Activated naive CD4-positive, alpha-beta T cell treated with anti-CD3 and anti-CD28 coated beads for 36 hours (primary cell): ENCODE data around the gene NCCRP1. TPM values are rescaled to one million over a fixed set of nuclear protein-coding genes. Genes with fewer than 3 reads are reported as not detected.
"Not testable (repeated sequence)": the region's sequence is repeated elsewhere in the genome, so short reads cannot be mapped to it uniquely, and the experiment has no call there.

Source experiments
- CTCF ChIA-PET: fragments of 350-600 bp; sonication (Branson Sonifier 250); formaldehyde crosslinking; loops from one replicate; lab custom pipeline; 2021; ENCODE audit warnings: antibody characterized with exemption; lab: Charles Lee
- DNase-seq: peaks from one replicate; pipeline ENCODE4 v3.0.0-alpha.2; 2020
- H3K27ac Mint-ChIP-seq: one replicate; pipeline ENCODE4 v1.8.0; 2021; ENCODE audit warnings: mild to moderate bottlenecking, mixed read lengths
- H3K27me3 Mint-ChIP-seq: one replicate; pipeline ENCODE4 v1.8.0; 2021; ENCODE audit warnings: low read depth, mixed read lengths
- H3K36me3 Mint-ChIP-seq: one replicate; pipeline ENCODE4 v1.8.0; 2021; ENCODE audit warnings: low read depth, mixed read lengths
- H3K4me1 Mint-ChIP-seq: one replicate; pipeline ENCODE4 v1.8.0; 2021; ENCODE audit warnings: low read depth, mixed read lengths
- H3K4me3 Mint-ChIP-seq: one replicate; pipeline ENCODE4 v1.8.0; 2021; ENCODE audit warnings: mild to moderate bottlenecking, moderate library complexity, mixed read lengths
- H3K9me3 Mint-ChIP-seq: one replicate; pipeline ENCODE4 v1.8.0; 2021; ENCODE audit warnings: mixed read lengths
- intact Hi-C: fragments of 100-400 bp; cut with micrococcal nuclease; formaldehyde crosslinking; loops from one replicate; pipeline ENCODE4 v1.15.1; 2023
- total RNA-seq, 2 experiments: library from RNA; stranded (reverse); gene quantifications; one replicate each; pipeline ENCODE4 v1.2.3, GENCODE V29; 2021

The NCCRP1 gene
- total RNA-seq, 2 experiments from 2014 or later: not detected

GRCh38 chr19:39230096-39230764 is 33.5 kb downstream of the NCCRP1 start:
- intact Hi-C loops: no loop called here
- no peaks in the 10 kb centered on the region for H3K4me1 Mint-ChIP-seq
- no peaks in the 10 kb centered on the region for H3K27me3 Mint-ChIP-seq
- no peak overlapping the region for H3K4me3 Mint-ChIP-seq
- DNase-seq: no peak
- no peaks in the 10 kb centered on the region for H3K9me3 Mint-ChIP-seq
- no peaks in the 10 kb centered on the region for H3K36me3 Mint-ChIP-seq
- CTCF ChIA-PET: no interaction called here
- no peak overlapping the region for H3K27ac Mint-ChIP-seq

GRCh38 chr19:39232708-39233107 is 35.9 kb downstream of the NCCRP1 start:
- CTCF ChIA-PET: no interaction called here
- Mint-ChIP-seq H3K27me3 (no peaks in the 10 kb centered on the region), H3K36me3 (no peaks in the 10 kb centered on the region), H3K4me1 (peaks cover 15% of the 10 kb centered on the region), H3K4me3 (no peak overlapping the region), H3K27ac (no peak overlapping the region), H3K9me3 (no peaks in the 10 kb centered on the region)
- DNase-seq: no peak
- intact Hi-C loops: no loop called here

GRCh38 chr19:39236527-39236926 is 39.8 kb downstream of the NCCRP1 start:
- Mint-ChIP-seq H3K36me3 (no peaks in the 10 kb centered on the region), H3K9me3 (no peaks in the 10 kb centered on the region), H3K27ac (no peak overlapping the region), H3K27me3 (no peaks in the 10 kb centered on the region), H3K4me1 (peaks cover 24% of the 10 kb centered on the region), H3K4me3 (no peak overlapping the region)
- intact Hi-C loops: no loop called here
- DNase-seq: peak; percentile 25
- CTCF ChIA-PET: no interaction called here

- peaks cover 24% of the 10 kb centered on the region for H3K4me1 Mint-ChIP-seq
- no peaks in the 10 kb centered on the region for H3K27me3 Mint-ChIP-seq
- peak overlapping the region; percentile 73 for H3K4me3 Mint-ChIP-seq
- intact Hi-C loops: no loop called here
- H3K27ac Mint-ChIP-seq: peak overlapping the region; percentile 79
- CTCF ChIA-PET: interaction anchor here (0.9 to 1.2 kb wide), 3 partner anchors 19 to 174 kb away, joined by 3 to 4 read pairs (median 3); no protein-coding TSS in a partner anchor
- no peaks in the 10 kb centered on the region for H3K36me3 Mint-ChIP-seq
- DNase-seq: peak; percentile 74
- H3K9me3 Mint-ChIP-seq: no peaks in the 10 kb centered on the region
These were observed 40.7 kb downstream of the NCCRP1 start for GRCh38 chr19:39237200-39238184.

- intact Hi-C loops: no loop called here
- Mint-ChIP-seq H3K9me3 (no peaks in the 10 kb centered on the region), H3K27ac (peak overlapping the region; percentile 79), H3K4me3 (peak overlapping the region; percentile 73), H3K36me3 (no peaks in the 10 kb centered on the region), H3K4me1 (peaks cover 24% of the 10 kb centered on the region), H3K27me3 (no peaks in the 10 kb centered on the region)
- DNase-seq: no peak
- CTCF ChIA-PET: interaction anchor here (0.6 to 1.2 kb wide), 4 partner anchors 20 to 276 kb away, joined by 3 to 6 read pairs (median 4); no protein-coding TSS in a partner anchor
These were observed 41.4 kb downstream of the NCCRP1 start for GRCh38 chr19:39238209-39238608.

GRCh38 chr19:39238944-39239343 is 42.2 kb downstream of the NCCRP1 start:
- intact Hi-C loops: no loop called here
- H3K27me3 Mint-ChIP-seq: no peaks in the 10 kb centered on the region
- no peak overlapping the region for H3K4me3 Mint-ChIP-seq
- CTCF ChIA-PET: interaction anchor here (0.6 kb wide), 1 partner anchor 117 kb away, joined by 3 read pairs; no protein-coding TSS in a partner anchor
- H3K4me1 Mint-ChIP-seq: peaks cover 24% of the 10 kb centered on the region
- no peak overlapping the region for H3K27ac Mint-ChIP-seq
- no peaks in the 10 kb centered on the region for H3K36me3 Mint-ChIP-seq
- no peak for DNase-seq
- no peaks in the 10 kb centered on the region for H3K9me3 Mint-ChIP-seq

GRCh38 chr19:39240421-39240820 is 43.7 kb downstream of the NCCRP1 start:
- Mint-ChIP-seq H3K36me3 (no peaks in the 10 kb centered on the region), H3K27me3 (no peaks in the 10 kb centered on the region), H3K4me3 (no peak overlapping the region), H3K4me1 (peaks cover 24% of the 10 kb centered on the region), H3K27ac (no peak overlapping the region), H3K9me3 (no peaks in the 10 kb centered on the region)
- CTCF ChIA-PET: no interaction called here
- no peak for DNase-seq
- intact Hi-C loops: no loop called here

GRCh38 chr19:39243741-39244140 is 47.0 kb downstream of the NCCRP1 start:
- H3K36me3 Mint-ChIP-seq, CTCF ChIA-PET, H3K9me3 Mint-ChIP-seq, H3K27me3 Mint-ChIP-seq, H3K4me3 Mint-ChIP-seq, H3K27ac Mint-ChIP-seq, intact Hi-C loops, DNase-seq, H3K4me1 Mint-ChIP-seq: not testable (repeated sequence)

- H3K4me1 Mint-ChIP-seq, H3K36me3 Mint-ChIP-seq, CTCF ChIA-PET: not testable (repeated sequence)
These were observed 47.8 kb downstream of the NCCRP1 start, which contains the start of gene IFNL3 for GRCh38 chr19:39244410-39245100. IFNL3 (minus strand) TSS chr19:39245006; CDS start chr19:39244967, 39 bp downstream.

GRCh38 chr19:39245166-39245565 is 48.4 kb downstream of the NCCRP1 start:
- H3K4me3 Mint-ChIP-seq, H3K4me1 Mint-ChIP-seq, DNase-seq, CTCF ChIA-PET, H3K27me3 Mint-ChIP-seq, H3K36me3 Mint-ChIP-seq, H3K9me3 Mint-ChIP-seq, intact Hi-C loops, H3K27ac Mint-ChIP-seq: not testable (repeated sequence)

More at GRCh38 chr19:39244410-39245100, 47.8 kb downstream of the NCCRP1 start, which contains the start of gene IFNL3:
- H3K27me3 Mint-ChIP-seq, H3K9me3 Mint-ChIP-seq, DNase-seq, H3K4me3 Mint-ChIP-seq, H3K27ac Mint-ChIP-seq, intact Hi-C loops: not testable (repeated sequence)

- H3K4me3 Mint-ChIP-seq: peak overlapping the region; percentile 12
These were observed 50.3 kb downstream of the NCCRP1 start for GRCh38 chr19:39246951-39247669.

More at GRCh38 chr19:39246951-39247669, 50.3 kb downstream of the NCCRP1 start:
- Mint-ChIP-seq H3K4me1 (peaks cover 6% of the 10 kb centered on the region), H3K27ac (no peak overlapping the region), H3K9me3 (no peaks in the 10 kb centered on the region), H3K36me3 (no peaks in the 10 kb centered on the region), H3K27me3 (peaks cover 5% of the 10 kb centered on the region)
- DNase-seq: peak; percentile 36
- intact Hi-C loops: no loop called here
- CTCF ChIA-PET: no interaction called here
